ENCODE measurements around the gene RIN1.

The RIN1 gene

GRCh38 chr11:66371627-66372415 lies 35.6 kb upstream of the RIN1 start, which contains the start of gene SLC29A2:
Gene SLC29A2 (minus strand): TSS chr11:66371760. CDS start chr11:66371591, 169 bp downstream.
- ATAC-seq, result peak; percentile 67
- TF ChIP-seq TOX (CRISPR knock-in tag; IDR thresholded peaks at IDR 0.05; ENCODE audit: borderline replicate concordance) (no peak), POU6F1 (CRISPR knock-in tag; IDR thresholded peaks at IDR 0.05; ENCODE audit: borderline replicate concordance, low read depth) (no peak), PATZ1 (CRISPR knock-in tag; IDR thresholded peaks at IDR 0.05; ENCODE audit: borderline replicate concordance) (0 out of 2 replicates have a peak, but pooled peaks have one; percentile 31), ZNF70 (CRISPR knock-in tag; IDR thresholded peaks at IDR 0.05) (no peak), CSDC2 (CRISPR knock-in tag; IDR thresholded peaks at IDR 0.05) (no peak), ARNTL (CRISPR knock-in tag; IDR thresholded peaks at IDR 0.05; ENCODE audit: borderline replicate concordance, low read depth) (no peak), ZNF565 (CRISPR knock-in tag; conservative IDR thresholded peaks at IDR 0.05; ENCODE audit: low read depth) (no peak)

- TF ChIP-seq TOX (CRISPR knock-in tag; IDR thresholded peaks at IDR 0.05; ENCODE audit: borderline replicate concordance), result no peak
- no peak for TF ChIP-seq CSDC2 (CRISPR knock-in tag; IDR thresholded peaks at IDR 0.05)
- no peak for TF ChIP-seq TSHZ2 (CRISPR knock-in tag; IDR thresholded peaks at IDR 0.05)
- TF ChIP-seq ARNTL (CRISPR knock-in tag; IDR thresholded peaks at IDR 0.05; ENCODE audit: borderline replicate concordance, low read depth), result no peak
- no peak for ATAC-seq
These were observed 33.0 kb upstream of the RIN1 start for GRCh38 chr11:66369073-66369894.

- ATAC-seq, result no peak
- no peak for TF ChIP-seq ZNF8 (CRISPR knock-in tag; IDR thresholded peaks at IDR 0.05)
- TF ChIP-seq ZFP3 (CRISPR knock-in tag; IDR thresholded peaks at IDR 0.05), result no peak
- no peak for TF ChIP-seq TCF4 (CRISPR knock-in tag; IDR thresholded peaks at IDR 0.05; ENCODE audit: borderline replicate concordance)
- TF ChIP-seq ZNF70 (CRISPR knock-in tag; IDR thresholded peaks at IDR 0.05), result no peak
These were observed 32.2 kb upstream of the RIN1 start for GRCh38 chr11:66368484-66368883.

GRCh38 chr11:66367561-66368312 lies 31.5 kb upstream of the RIN1 start:
- ATAC-seq, result no peak
- TF ChIP-seq RARB (CRISPR knock-in tag; IDR thresholded peaks at IDR 0.05) (no peak), TSHZ2 (CRISPR knock-in tag; IDR thresholded peaks at IDR 0.05) (no peak), OSR1 (CRISPR knock-in tag; IDR thresholded peaks at IDR 0.05) (no peak), ZFP30 (CRISPR knock-in tag; IDR thresholded peaks at IDR 0.05) (no peak), ZNF8 (CRISPR knock-in tag; IDR thresholded peaks at IDR 0.05) (no peak), PATZ1 (CRISPR knock-in tag; IDR thresholded peaks at IDR 0.05; ENCODE audit: borderline replicate concordance) (no peak), ZNF565 (CRISPR knock-in tag; conservative IDR thresholded peaks at IDR 0.05; ENCODE audit: low read depth) (no peak), ESRRG (CRISPR knock-in tag; IDR thresholded peaks at IDR 0.05) (no peak), SNAI2 (CRISPR knock-in tag; IDR thresholded peaks at IDR 0.05) (no peak), ARNTL (CRISPR knock-in tag; IDR thresholded peaks at IDR 0.05; ENCODE audit: borderline replicate concordance, low read depth) (no peak), ISL1 (CRISPR knock-in tag; IDR thresholded peaks at IDR 0.05) (no peak), CREB5 (CRISPR knock-in tag; IDR thresholded peaks at IDR 0.05; ENCODE audit: low read depth) (no peak), PPARA (CRISPR knock-in tag; IDR thresholded peaks at IDR 0.05; ENCODE audit: borderline replicate concordance) (no peak), TCF4 (CRISPR knock-in tag; IDR thresholded peaks at IDR 0.05; ENCODE audit: borderline replicate concordance) (no peak)

Data from SK-N-SH treated with all-trans-retinoic acid at 6 μM for 48 hours (cell line).